Measurements from ENCODE around the gene COL5A1.

The COL5A1 gene

GRCh38 chr9:134629061-134629585 lies 12.5 kb upstream of the COL5A1 start:
- Histone ChIP-seq H3K4me1 (ENCODE audit: control insufficient read depth, insufficient read depth, low read length) (peaks cover 17% of the 10 kb centered on the region), H3K9me3 (ENCODE audit: control insufficient read depth, low read length) (no peaks in the 10 kb centered on the region), H3K9ac (ENCODE audit: low read length) (no peak overlapping the region), H3K36me3 (ENCODE audit: control insufficient read depth, insufficient read depth, low read length, severe bottlenecking) (no peaks in the 10 kb centered on the region), H3K27me3 (replicated peaks; ENCODE audit: control insufficient read depth, insufficient read depth, low read length) (peaks cover 3% of the 10 kb centered on the region), H3K4me3 (ENCODE audit: low read length) (no peak overlapping the region)
- no peak for DNase-seq (ENCODE audit: low read depth)

GRCh38 chr9:134629586-134630392 lies 11.8 kb upstream of the COL5A1 start:
- peaks cover 10% of the 10 kb centered on the region for H3K4me1 ChIP-seq (ENCODE audit: control insufficient read depth, insufficient read depth, low read length)
- H3K27me3 ChIP-seq (replicated peaks; ENCODE audit: control insufficient read depth, insufficient read depth, low read length), result peaks cover 5% of the 10 kb centered on the region
- no peaks in the 10 kb centered on the region for H3K36me3 ChIP-seq (ENCODE audit: control insufficient read depth, insufficient read depth, low read length, severe bottlenecking)
- no peaks in the 10 kb centered on the region for H3K9me3 ChIP-seq (ENCODE audit: control insufficient read depth, low read length)
- no peak for DNase-seq (ENCODE audit: low read depth)
- H3K4me3 ChIP-seq (ENCODE audit: low read length), result no peak overlapping the region
- H3K9ac ChIP-seq (ENCODE audit: low read length), result no peak overlapping the region

- no peak for DNase-seq (ENCODE audit: low read depth)
- no peaks in the 10 kb centered on the region for H3K36me3 ChIP-seq (ENCODE audit: control insufficient read depth, insufficient read depth, low read length, severe bottlenecking)
These were observed 11.2 kb upstream of the COL5A1 start for GRCh38 chr9:134630393-134630790.

GRCh38 chr9:134630861-134631260 lies 10.7 kb upstream of the COL5A1 start:
- no peaks in the 10 kb centered on the region for H3K9me3 ChIP-seq (ENCODE audit: control insufficient read depth, low read length)
- no peak overlapping the region for H3K4me3 ChIP-seq (ENCODE audit: low read length)
- DNase-seq (ENCODE audit: low read depth), result no peak
- H3K27me3 ChIP-seq (replicated peaks; ENCODE audit: control insufficient read depth, insufficient read depth, low read length), result peaks cover 5% of the 10 kb centered on the region
- peaks cover under 1% of the 10 kb centered on the region for H3K4me1 ChIP-seq (ENCODE audit: control insufficient read depth, insufficient read depth, low read length)
- H3K9ac ChIP-seq (ENCODE audit: low read length), result no peak overlapping the region
- no peaks in the 10 kb centered on the region for H3K36me3 ChIP-seq (ENCODE audit: control insufficient read depth, insufficient read depth, low read length, severe bottlenecking)

More at GRCh38 chr9:134630393-134630790, 11.2 kb upstream of the COL5A1 start:
- Histone ChIP-seq H3K4me1 (ENCODE audit: control insufficient read depth, insufficient read depth, low read length) (peaks cover 5% of the 10 kb centered on the region), H3K27me3 (replicated peaks; ENCODE audit: control insufficient read depth, insufficient read depth, low read length) (peaks cover 5% of the 10 kb centered on the region), H3K9ac (ENCODE audit: low read length) (no peak overlapping the region), H3K4me3 (ENCODE audit: low read length) (no peak overlapping the region), H3K9me3 (ENCODE audit: control insufficient read depth, low read length) (no peaks in the 10 kb centered on the region)

GRCh38 chr9:134631881-134632280 lies 9.7 kb upstream of the COL5A1 start:
- Histone ChIP-seq H3K9me3 (ENCODE audit: control insufficient read depth, low read length) (no peaks in the 10 kb centered on the region), H3K36me3 (ENCODE audit: control insufficient read depth, insufficient read depth, low read length, severe bottlenecking) (no peaks in the 10 kb centered on the region), H3K27me3 (replicated peaks; ENCODE audit: control insufficient read depth, insufficient read depth, low read length) (peaks cover 5% of the 10 kb centered on the region), H3K9ac (ENCODE audit: low read length) (no peak overlapping the region), H3K4me1 (ENCODE audit: control insufficient read depth, insufficient read depth, low read length) (no peaks in the 10 kb centered on the region), H3K4me3 (ENCODE audit: low read length) (no peak overlapping the region)
- DNase-seq (ENCODE audit: low read depth), result no peak

- no peak overlapping the region for H3K9ac ChIP-seq (ENCODE audit: low read length)
- no peaks in the 10 kb centered on the region for H3K9me3 ChIP-seq (ENCODE audit: control insufficient read depth, low read length)
- H3K4me1 ChIP-seq (ENCODE audit: control insufficient read depth, insufficient read depth, low read length), result no peaks in the 10 kb centered on the region
- H3K36me3 ChIP-seq (ENCODE audit: control insufficient read depth, insufficient read depth, low read length, severe bottlenecking), result no peaks in the 10 kb centered on the region
- no peak overlapping the region for H3K4me3 ChIP-seq (ENCODE audit: low read length)
- no peak for DNase-seq (ENCODE audit: low read depth)
- H3K27me3 ChIP-seq (replicated peaks; ENCODE audit: control insufficient read depth, insufficient read depth, low read length), result peaks cover 5% of the 10 kb centered on the region
These were observed 9.3 kb upstream of the COL5A1 start for GRCh38 chr9:134632329-134632728.

GRCh38 chr9:134633362-134634142 lies 8.1 kb upstream of the COL5A1 start:
- no peaks in the 10 kb centered on the region for H3K4me1 ChIP-seq (ENCODE audit: control insufficient read depth, insufficient read depth, low read length)
- H3K4me3 ChIP-seq (ENCODE audit: low read length), result no peak overlapping the region
- no peak overlapping the region for H3K9ac ChIP-seq (ENCODE audit: low read length)
- peaks cover 5% of the 10 kb centered on the region for H3K27me3 ChIP-seq (replicated peaks; ENCODE audit: control insufficient read depth, insufficient read depth, low read length)
- DNase-seq (ENCODE audit: low read depth), result no peak
- no peaks in the 10 kb centered on the region for H3K36me3 ChIP-seq (ENCODE audit: control insufficient read depth, insufficient read depth, low read length, severe bottlenecking)
- H3K9me3 ChIP-seq (ENCODE audit: control insufficient read depth, low read length), result no peaks in the 10 kb centered on the region

- no peak overlapping the region for H3K9ac ChIP-seq (ENCODE audit: low read length)
- no peak overlapping the region for H3K4me3 ChIP-seq (ENCODE audit: low read length)
- peaks cover 5% of the 10 kb centered on the region for H3K27me3 ChIP-seq (replicated peaks; ENCODE audit: control insufficient read depth, insufficient read depth, low read length)
- H3K4me1 ChIP-seq (ENCODE audit: control insufficient read depth, insufficient read depth, low read length), result no peaks in the 10 kb centered on the region
- DNase-seq (ENCODE audit: low read depth), result no peak
- no peaks in the 10 kb centered on the region for H3K9me3 ChIP-seq (ENCODE audit: control insufficient read depth, low read length)
- no peaks in the 10 kb centered on the region for H3K36me3 ChIP-seq (ENCODE audit: control insufficient read depth, insufficient read depth, low read length, severe bottlenecking)
These were observed 7.4 kb upstream of the COL5A1 start for GRCh38 chr9:134634176-134634575.

GRCh38 chr9:134634667-134635230 lies 6.9 kb upstream of the COL5A1 start:
- Histone ChIP-seq H3K4me3 (ENCODE audit: low read length) (no peak overlapping the region), H3K9me3 (ENCODE audit: control insufficient read depth, low read length) (no peaks in the 10 kb centered on the region), H3K4me1 (ENCODE audit: control insufficient read depth, insufficient read depth, low read length) (no peaks in the 10 kb centered on the region), H3K36me3 (ENCODE audit: control insufficient read depth, insufficient read depth, low read length, severe bottlenecking) (no peaks in the 10 kb centered on the region), H3K9ac (ENCODE audit: low read length) (no peak overlapping the region), H3K27me3 (replicated peaks; ENCODE audit: control insufficient read depth, insufficient read depth, low read length) (peaks cover 5% of the 10 kb centered on the region)
- no peak for DNase-seq (ENCODE audit: low read depth)

- peaks cover 5% of the 10 kb centered on the region for H3K27me3 ChIP-seq (replicated peaks; ENCODE audit: control insufficient read depth, insufficient read depth, low read length)
- DNase-seq (ENCODE audit: low read depth), result no peak
- no peak overlapping the region for H3K4me3 ChIP-seq (ENCODE audit: low read length)
- H3K9ac ChIP-seq (ENCODE audit: low read length), result no peak overlapping the region
- peaks cover 7% of the 10 kb centered on the region for H3K4me1 ChIP-seq (ENCODE audit: control insufficient read depth, insufficient read depth, low read length)
- H3K9me3 ChIP-seq (ENCODE audit: control insufficient read depth, low read length), result no peaks in the 10 kb centered on the region
- H3K36me3 ChIP-seq (ENCODE audit: control insufficient read depth, insufficient read depth, low read length, severe bottlenecking), result no peaks in the 10 kb centered on the region
These were observed 6.1 kb upstream of the COL5A1 start for GRCh38 chr9:134635351-134636148.

Measured in adipocyte (in vitro differentiated cells).